Activated naive CD8-positive, alpha-beta T cell treated with anti-CD3 and anti-CD28 coated beads for 36 hours (primary cell): ENCODE data around the gene KRI1. TPM values are rescaled to one million over a fixed set of nuclear protein-coding genes. Genes with fewer than 3 reads are reported as not detected.
"Not testable (repeated sequence)": the region's sequence is repeated elsewhere in the genome, so short reads cannot be mapped to it uniquely, and the experiment has no call there.

Experiments
- DNase-seq: peaks from one replicate; pipeline ENCODE4 v3.0.0; 2021
- H3K27ac Mint-ChIP-seq: one replicate; pipeline ENCODE4 v1.8.0; 2022; ENCODE audit warnings: mild to moderate bottlenecking, moderate library complexity, mixed read lengths
- H3K27me3 Mint-ChIP-seq: one replicate; pipeline ENCODE4 v1.8.0; 2022; ENCODE audit warnings: mild to moderate bottlenecking, mixed read lengths
- H3K36me3 Mint-ChIP-seq: one replicate; pipeline ENCODE4 v1.8.0; 2021; ENCODE audit warnings: mild to moderate bottlenecking, mixed read lengths
- H3K4me1 Mint-ChIP-seq: one replicate; pipeline ENCODE4 v1.8.0; 2021; ENCODE audit warnings: mixed read lengths
- H3K4me3 Mint-ChIP-seq: one replicate; pipeline ENCODE4 v1.8.0; 2022; ENCODE audit warnings: mild to moderate bottlenecking, moderate library complexity, mixed read lengths
- H3K9me3 Mint-ChIP-seq: one replicate; pipeline ENCODE4 v1.8.0; 2022; ENCODE audit warnings: mixed read lengths
- total RNA-seq, 2 experiments: library from RNA; stranded (reverse); gene quantifications; one replicate each; pipeline ENCODE4 v1.2.3, GENCODE V29; 2021

KRI1 gene
- total RNA-seq, 2 experiments from 2014 or later, result 66.3 to 69.2 TPM

DNA sequence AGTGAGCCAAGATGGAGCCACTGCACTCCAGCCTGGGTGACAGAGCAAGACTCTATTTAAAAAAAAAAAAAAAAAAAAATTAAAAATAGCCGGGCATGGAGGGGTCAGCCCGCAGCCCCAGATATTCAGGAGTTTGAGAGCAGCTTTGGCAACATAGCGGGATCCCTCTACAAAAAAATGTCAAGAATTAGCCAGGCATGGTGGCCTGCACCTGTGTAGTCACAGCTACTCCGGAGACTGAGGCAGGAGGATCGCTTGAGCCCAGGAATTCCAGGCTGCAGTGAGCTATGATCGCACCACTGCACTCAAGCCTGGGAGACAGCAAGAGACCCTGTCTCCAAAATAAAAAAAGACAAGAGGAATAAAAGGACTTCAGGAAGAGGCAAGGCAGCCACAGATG, 20.6 kb upstream of the KRI1 start:
- no peak overlapping the region for H3K27ac Mint-ChIP-seq
- no peaks in the 10 kb centered on the region for H3K36me3 Mint-ChIP-seq
- peaks cover 2% of the 10 kb centered on the region for H3K9me3 Mint-ChIP-seq
- no peak overlapping the region for H3K4me3 Mint-ChIP-seq
- H3K4me1 Mint-ChIP-seq, result peaks cover 3% of the 10 kb centered on the region
- H3K27me3 Mint-ChIP-seq, result peaks cover 12% of the 10 kb centered on the region
- DNase-seq, result no peak

DNA sequence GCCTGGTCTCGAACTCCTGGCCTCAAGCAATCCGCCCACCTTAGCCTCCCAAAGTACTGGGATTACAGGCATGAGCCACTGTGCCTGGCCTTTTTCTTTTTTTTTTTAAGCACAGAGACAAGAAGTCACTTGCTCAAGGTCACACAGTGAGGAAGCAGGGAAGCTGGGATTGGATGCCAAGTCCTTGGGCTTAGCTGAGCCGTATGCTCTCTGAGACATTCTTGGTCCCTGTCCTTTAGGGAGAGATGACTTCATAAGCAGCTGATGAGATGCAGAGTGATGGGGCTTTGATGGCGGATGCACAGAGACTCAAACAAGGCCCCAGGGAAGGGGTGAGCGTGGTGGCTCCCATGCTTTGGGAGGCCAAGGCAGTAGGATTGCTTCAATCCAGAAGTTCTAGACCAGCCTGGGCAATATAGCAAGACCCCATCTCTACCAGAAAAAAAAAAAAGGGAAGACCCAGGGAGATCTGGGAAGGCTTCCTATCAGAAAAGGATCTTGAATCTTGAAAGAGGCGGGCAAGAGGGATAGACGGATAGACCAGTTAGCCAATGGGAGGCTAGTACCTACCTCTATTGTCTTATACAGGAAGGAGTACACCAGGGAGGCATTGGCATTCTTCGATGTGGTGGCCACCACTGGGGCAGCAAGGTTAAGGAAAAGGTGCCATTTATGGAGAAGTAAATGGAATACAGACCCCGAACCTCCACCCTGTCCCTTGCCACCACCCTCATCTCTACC, 17.4 kb upstream of the KRI1 start:
- Mint-ChIP-seq H3K9me3 (peaks cover 2% of the 10 kb centered on the region), H3K27ac (no peak overlapping the region), H3K36me3 (no peaks in the 10 kb centered on the region), H3K27me3 (peaks cover 12% of the 10 kb centered on the region), H3K4me3 (no peak overlapping the region), H3K4me1 (peaks cover 8% of the 10 kb centered on the region)
- no peak for DNase-seq

DNA sequence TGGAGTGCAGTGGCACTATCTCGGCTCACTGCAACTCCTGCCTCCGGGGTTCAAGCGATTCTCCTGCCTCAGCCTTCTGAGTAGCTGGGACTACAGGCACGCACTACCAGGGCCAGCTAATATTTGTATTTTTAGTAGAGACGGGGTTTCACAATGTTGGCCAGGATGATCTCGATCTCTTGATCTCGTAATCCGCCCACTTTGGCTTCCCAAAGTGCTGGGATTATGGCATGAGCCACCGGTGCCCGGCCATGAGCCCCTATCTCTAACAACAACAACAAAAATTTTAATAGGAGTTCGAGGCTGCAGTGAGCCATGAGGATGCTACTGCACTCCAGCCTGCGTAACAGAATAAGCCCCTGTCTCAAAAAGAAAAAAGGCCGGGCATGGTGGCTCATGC, 16.3 kb upstream of the KRI1 start:
- Mint-ChIP-seq H3K27me3 (peaks cover 4% of the 10 kb centered on the region), H3K4me3 (no peak overlapping the region), H3K36me3 (no peaks in the 10 kb centered on the region), H3K4me1 (peaks cover 8% of the 10 kb centered on the region), H3K9me3 (no peaks in the 10 kb centered on the region), H3K27ac (no peak overlapping the region)
- DNase-seq, result no peak

DNA sequence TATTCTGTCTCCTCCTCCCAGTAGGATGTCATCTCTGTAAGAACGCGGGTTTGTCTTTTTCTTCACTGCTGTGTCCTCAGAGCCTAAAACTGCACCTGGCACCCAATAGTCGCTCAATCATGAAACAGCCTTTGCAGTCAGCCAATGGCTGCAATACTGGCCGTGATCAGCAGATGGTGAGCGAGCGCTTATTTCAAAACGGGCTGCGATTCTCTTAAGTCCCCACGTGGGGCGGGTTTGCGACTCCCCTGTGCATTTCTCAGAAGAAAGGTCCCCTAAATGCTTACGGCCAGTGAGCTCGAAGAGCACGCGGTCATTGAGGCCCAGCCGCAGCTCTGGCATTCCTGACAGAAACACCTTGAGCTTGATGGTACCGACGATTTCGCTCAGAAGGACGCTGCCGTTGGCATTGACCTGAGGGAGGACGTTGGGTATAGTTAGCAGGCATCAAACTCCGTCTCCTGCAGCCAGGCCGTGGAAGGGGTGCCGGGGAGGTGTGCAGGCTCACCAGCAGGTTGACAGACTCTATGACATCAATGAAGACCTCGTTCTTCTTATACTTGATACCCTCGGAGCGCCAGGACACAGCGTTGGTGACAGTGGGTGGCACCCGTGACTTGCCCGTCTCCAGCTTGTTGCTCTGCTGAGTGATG, 15.3 kb upstream of the KRI1 start:
- no peak overlapping the region for H3K4me3 Mint-ChIP-seq
- no peaks in the 10 kb centered on the region for H3K36me3 Mint-ChIP-seq
- no peaks in the 10 kb centered on the region for H3K9me3 Mint-ChIP-seq
- H3K4me1 Mint-ChIP-seq, result peaks cover 8% of the 10 kb centered on the region
- DNase-seq, result peak; percentile 87
- H3K27me3 Mint-ChIP-seq, result peaks cover 4% of the 10 kb centered on the region
- H3K27ac Mint-ChIP-seq, result no peak overlapping the region

DNA sequence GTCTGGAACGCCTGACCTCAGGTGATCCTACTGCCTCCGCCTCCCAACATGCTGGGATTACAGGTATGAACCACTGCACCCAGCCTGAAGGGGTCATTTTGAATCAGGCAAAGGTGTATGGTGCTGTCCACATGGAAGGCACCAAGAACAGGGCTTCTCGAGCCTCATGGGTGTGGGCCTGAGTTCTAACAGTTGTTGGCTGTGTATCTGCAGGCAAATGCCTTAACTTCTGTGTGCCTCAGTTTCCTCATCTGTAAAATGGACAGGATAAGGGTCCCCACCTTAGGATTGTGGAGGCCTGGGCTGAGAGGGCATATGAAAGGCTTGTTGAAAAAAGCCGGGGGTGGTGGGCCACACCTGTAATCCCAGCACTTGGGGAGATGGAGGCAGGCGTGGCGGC, 12.1 kb upstream of the KRI1 start:
- Mint-ChIP-seq H3K4me3 (no peak overlapping the region), H3K4me1 (peaks cover 8% of the 10 kb centered on the region)

DNA sequence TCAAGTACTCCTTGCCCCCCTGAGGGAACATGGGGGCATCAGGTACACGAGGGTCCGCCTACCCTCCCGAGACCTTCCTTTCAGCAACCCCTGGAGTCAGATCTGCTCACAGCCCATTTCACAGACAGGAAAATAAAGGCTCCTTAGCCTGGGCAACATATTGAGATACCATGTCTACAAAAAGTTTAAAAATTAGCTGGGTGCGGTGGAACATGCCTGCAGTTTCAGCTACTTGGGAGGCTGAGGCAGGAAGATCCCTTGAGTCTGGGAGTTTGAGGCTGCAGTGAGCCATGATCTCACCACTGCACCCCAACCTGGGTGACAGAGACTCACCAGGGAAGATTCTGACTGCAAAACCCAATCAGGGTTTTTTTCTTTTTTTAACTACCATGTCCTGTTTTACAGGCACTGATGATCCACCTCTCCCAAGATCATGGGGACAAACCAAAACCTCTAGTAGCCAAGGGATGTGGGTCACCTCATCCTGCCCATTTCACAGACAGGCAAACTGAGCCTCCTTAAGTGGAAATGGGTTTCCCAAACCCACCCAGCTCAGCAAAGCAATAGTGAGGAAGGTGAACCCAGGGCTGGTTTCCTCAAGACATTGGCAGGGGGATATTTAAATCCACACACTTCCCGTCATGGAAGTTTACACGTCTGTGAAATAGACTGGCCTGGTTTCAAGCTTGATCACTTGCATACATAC, 9.4 kb upstream of the KRI1 start:
- Mint-ChIP-seq H3K4me3 (no peak overlapping the region), H3K36me3 (peaks cover 1% of the 10 kb centered on the region), H3K27ac (no peak overlapping the region), H3K27me3 (no peaks in the 10 kb centered on the region), H3K9me3 (no peaks in the 10 kb centered on the region), H3K4me1 (peaks cover 6% of the 10 kb centered on the region)
- no peak for DNase-seq

More for the DNA sequence above, 12.1 kb upstream of the KRI1 start:
- H3K36me3 Mint-ChIP-seq, result no peaks in the 10 kb centered on the region
- no peak for DNase-seq
- no peaks in the 10 kb centered on the region for H3K27me3 Mint-ChIP-seq
- no peaks in the 10 kb centered on the region for H3K9me3 Mint-ChIP-seq
- no peak overlapping the region for H3K27ac Mint-ChIP-seq

DNA sequence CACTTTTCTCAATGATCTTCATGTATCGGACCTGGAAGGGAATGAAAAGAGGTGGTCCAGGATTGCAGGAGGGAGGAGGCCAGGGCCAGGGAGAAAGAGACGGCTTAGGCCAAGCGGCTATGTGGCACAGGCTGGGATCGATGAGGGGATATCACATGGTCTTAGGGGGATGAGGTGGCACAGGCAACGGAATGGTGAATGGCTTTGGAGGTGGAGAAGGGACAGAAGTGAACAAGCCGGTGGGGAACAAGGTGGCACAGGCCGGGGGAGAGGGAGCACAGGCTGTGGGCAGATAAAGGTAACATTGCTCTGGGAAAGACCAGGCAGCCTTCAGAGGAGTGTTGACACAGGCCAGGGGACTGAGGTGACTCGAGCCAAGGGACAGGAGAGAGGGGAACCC, 8.7 kb upstream of the KRI1 start:
- peaks cover 6% of the 10 kb centered on the region for H3K4me1 Mint-ChIP-seq
- no peak overlapping the region for H3K4me3 Mint-ChIP-seq
- H3K36me3 Mint-ChIP-seq, result peaks cover 1% of the 10 kb centered on the region
- no peaks in the 10 kb centered on the region for H3K9me3 Mint-ChIP-seq
- H3K27me3 Mint-ChIP-seq, result no peaks in the 10 kb centered on the region
- no peak overlapping the region for H3K27ac Mint-ChIP-seq
- DNase-seq, result no peak

DNA sequence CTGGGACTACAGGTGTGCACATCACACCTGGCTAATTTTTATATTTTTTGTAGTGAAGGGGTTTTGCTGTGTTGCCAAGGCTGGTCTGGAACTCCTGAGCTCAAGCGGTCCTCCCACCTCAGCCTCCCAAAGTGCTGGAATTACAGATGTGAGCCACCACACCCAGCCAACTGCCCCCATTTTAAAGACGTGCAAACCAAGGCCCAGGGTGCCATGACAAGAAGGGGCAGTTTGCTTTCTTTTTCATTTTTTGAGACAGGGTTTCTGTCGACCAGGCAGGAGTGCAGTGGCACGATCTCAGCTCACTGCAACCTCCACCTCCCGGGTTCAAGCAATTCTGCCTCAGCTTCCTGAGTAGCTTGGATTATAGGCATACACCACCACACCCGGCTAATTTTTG, 8.0 kb upstream of the KRI1 start:
- not testable (repeated sequence) for DNase-seq, H3K4me1 Mint-ChIP-seq, H3K36me3 Mint-ChIP-seq, H3K27me3 Mint-ChIP-seq, H3K27ac Mint-ChIP-seq, H3K4me3 Mint-ChIP-seq, H3K9me3 Mint-ChIP-seq

DNA sequence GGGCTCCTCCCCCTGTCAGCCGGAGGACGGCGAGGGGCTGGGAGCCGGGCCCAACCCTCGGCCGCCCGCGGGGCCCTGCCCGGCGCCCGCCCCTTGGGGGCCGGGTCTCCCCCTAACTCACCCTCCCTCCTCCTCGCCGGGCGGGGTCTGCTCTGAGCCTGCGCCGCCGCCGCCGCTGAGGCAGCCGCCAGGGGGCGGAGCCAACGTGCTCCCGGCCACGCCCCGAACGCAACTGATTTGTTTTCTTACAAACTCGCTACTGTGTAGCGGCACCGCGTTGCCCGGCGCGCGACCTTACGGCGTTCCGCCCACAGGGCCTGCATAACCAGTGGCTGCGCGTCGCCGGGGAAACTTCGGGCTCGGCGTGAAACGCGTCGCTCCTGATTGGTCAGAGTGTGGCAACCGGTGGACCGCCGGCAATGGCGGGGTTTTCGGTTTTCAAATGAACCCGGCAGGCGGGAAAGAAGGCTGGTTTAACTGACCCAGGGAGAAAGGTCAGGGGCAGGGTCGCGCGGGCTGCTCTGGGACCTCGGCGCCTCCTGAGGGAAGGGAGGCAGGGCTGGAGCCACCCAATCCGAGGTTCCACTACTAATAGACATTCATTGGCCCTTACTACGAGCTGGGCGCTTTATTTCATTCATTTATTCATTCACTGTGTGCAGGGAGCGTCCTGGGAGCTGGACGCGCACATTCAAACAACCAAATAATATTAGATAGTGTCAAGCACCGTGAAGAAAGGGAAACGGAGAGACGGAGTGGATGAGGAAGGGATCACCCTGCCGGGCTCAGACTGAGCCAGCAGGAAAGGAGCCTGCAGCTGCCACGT, 3.2 kb upstream of the KRI1 start, which contains the start of gene CDKN2D:
TSS of gene CDKN2D (minus strand) at position 154 of the 826 bp plus-strand sequence. CDS start 326 bp downstream, outside the sequence.
- peaks cover 27% of the 10 kb centered on the region for H3K4me1 Mint-ChIP-seq
- H3K27me3 Mint-ChIP-seq, result no peaks in the 10 kb centered on the region
- H3K9me3 Mint-ChIP-seq, result no peaks in the 10 kb centered on the region
- H3K27ac Mint-ChIP-seq, result peak within 1 kb of the TSS; percentile 99
- H3K36me3 Mint-ChIP-seq, result peaks cover 28% of the 10 kb centered on the region
- H3K4me3 Mint-ChIP-seq, result peak within 1 kb of the TSS; percentile 91
- peak; percentile 100 for DNase-seq

DNA sequence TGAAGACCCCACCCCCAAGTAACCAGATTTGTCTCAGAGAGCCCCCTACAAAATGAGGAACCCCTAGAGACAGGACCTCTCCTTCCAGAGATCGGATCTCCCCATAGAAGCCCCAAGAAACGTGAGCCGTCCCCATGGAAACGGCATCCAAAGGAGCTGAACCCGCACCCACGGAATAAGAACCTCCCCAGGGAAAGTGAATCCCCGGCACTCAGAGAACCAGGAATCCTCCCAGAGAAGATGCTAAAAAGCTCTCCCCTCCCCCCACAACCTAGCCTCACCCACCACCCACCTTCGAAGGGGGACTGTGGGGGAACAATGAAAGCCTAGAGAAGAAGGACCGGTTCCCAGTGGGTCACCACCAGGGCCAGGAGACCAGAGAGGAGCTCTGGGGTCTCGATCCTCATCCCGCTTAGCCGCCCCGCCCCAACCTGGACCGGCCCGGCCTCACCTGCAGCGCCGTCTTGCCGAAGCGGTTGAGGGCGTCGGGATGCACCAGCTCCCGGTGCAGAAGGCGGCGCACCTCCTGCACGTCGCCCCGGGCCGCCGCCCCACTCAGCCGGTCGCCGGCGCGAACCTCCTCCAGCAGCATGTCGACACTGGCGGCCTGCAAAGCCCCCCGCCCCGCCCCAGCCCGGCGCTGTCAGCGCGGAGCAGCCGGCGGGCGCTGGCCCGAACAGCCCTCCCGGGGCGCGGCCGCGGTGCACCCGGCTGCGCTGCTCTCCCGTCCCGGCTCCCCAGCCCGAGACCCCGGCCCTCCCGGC, 2.4 kb upstream of the KRI1 start:
- no peaks in the 10 kb centered on the region for H3K27me3 Mint-ChIP-seq
- peak overlapping the region; percentile 91 for H3K4me3 Mint-ChIP-seq
- peak overlapping the region; percentile 96 for H3K27ac Mint-ChIP-seq
- peak; percentile 80 for DNase-seq
- no peaks in the 10 kb centered on the region for H3K9me3 Mint-ChIP-seq
- H3K36me3 Mint-ChIP-seq, result peaks cover 30% of the 10 kb centered on the region
- H3K4me1 Mint-ChIP-seq, result peaks cover 27% of the 10 kb centered on the region

DNA sequence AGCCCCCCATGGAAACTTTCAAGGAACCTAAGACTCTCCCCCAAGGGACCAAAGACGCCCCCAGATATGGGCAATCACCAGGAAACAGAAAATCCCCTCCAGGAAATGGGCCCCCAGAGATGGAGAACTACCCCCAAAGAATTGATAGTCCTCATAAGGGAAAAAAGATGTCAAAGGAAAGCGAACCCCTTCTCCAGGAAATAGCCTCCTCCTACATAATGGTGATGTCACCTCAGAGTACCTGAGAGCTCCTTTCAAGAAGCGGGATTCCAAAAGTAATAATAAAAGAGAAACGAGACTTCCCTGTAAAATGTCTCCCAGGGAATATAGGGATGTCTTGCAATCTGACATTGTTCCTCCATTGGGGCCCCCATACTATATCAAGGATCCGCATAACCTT, 1.8 kb upstream of the KRI1 start:
- peak overlapping the region; percentile 91 for H3K4me3 Mint-ChIP-seq
- H3K36me3 Mint-ChIP-seq, result peaks cover 31% of the 10 kb centered on the region
- no peaks in the 10 kb centered on the region for H3K9me3 Mint-ChIP-seq
- H3K27ac Mint-ChIP-seq, result peak overlapping the region; percentile 96
- H3K4me1 Mint-ChIP-seq, result peaks cover 27% of the 10 kb centered on the region
- H3K27me3 Mint-ChIP-seq, result no peaks in the 10 kb centered on the region
- DNase-seq, result peak; percentile 40

DNA sequence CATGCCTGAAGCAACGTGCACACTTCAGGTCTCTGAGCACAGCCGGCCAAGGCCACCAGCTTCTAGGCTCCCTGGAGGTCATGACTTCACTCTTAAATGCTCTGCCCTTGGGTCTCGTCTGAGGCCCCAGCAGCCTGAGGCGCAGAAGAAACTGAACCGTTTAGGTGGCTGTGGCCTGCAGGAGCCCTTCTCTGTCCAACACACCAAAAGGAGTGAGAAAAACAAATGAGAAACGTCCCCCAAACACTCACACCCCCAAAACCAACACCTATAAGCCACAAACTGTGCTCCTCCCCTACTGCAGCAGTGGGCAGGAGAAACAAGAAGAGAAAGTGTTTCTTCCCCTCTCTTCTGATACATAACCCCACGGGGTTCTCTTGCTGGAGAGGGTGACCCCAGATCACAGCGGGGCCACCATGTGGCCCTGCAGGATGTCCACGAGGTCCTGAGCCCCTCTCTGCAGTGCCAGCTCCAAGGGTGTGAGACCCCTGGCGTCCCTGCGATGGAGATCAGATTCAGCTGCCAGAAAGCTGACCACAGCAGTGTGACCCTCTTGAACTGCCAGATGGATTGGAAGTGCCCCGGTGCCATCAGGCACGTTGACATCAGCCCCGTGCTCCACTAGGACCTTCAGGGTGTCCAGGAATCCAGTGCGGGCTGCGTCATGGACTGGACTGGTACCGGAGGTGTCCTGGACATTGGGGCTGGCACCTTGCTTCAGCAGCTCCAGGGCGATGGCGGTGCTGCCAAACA, 1.0 kb upstream of the KRI1 start:
- DNase-seq, result peak; percentile 77
- peaks cover 23% of the 10 kb centered on the region for H3K4me1 Mint-ChIP-seq
- no peaks in the 10 kb centered on the region for H3K9me3 Mint-ChIP-seq
- peak overlapping the region; percentile 91 for H3K4me3 Mint-ChIP-seq
- H3K36me3 Mint-ChIP-seq, result peaks cover 36% of the 10 kb centered on the region
- peak overlapping the region; percentile 96 for H3K27ac Mint-ChIP-seq
- no peaks in the 10 kb centered on the region for H3K27me3 Mint-ChIP-seq

DNA sequence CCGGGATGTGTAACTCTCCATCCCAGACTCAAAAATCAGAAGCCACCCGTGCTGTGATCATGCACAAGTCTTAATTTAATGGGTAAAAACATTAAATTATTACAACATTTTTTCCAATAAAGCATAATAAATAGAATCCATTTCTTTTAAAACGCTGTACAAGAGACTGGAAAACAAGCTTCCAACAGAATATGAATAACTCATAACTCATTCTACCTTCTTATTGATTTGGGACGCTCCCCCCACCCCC, 523 bp upstream of the KRI1 start:
- peak overlapping the region; percentile 91 for H3K4me3 Mint-ChIP-seq
- H3K27ac Mint-ChIP-seq, result peak overlapping the region; percentile 96
- peaks cover 41% of the 10 kb centered on the region for H3K36me3 Mint-ChIP-seq
- H3K4me1 Mint-ChIP-seq, result peaks cover 23% of the 10 kb centered on the region
- no peak for DNase-seq
- H3K27me3 Mint-ChIP-seq, result no peaks in the 10 kb centered on the region
- H3K9me3 Mint-ChIP-seq, result no peaks in the 10 kb centered on the region
